Globus pallidus (tissue), 1 donor: ENCODE measurements around the gene ATP2A3.

Experiments
- DNase-seq: peaks from one replicate; pipeline ENCODE4 v3.0.0-alpha.2; 2015; ENCODE audit warnings: low spot score

Gene ATP2A3

GRCh38 chr17:3890082-3890877 lies 74.0 kb downstream of the ATP2A3 start:
- no peak for DNase-seq

- DNase-seq: no peak
Observed at GRCh38 chr17:3889325-3890012, 74.8 kb downstream of the ATP2A3 start.

GRCh38 chr17:3888343-3889171 lies 75.7 kb downstream of the ATP2A3 start:
- no peak for DNase-seq

GRCh38 chr17:3887804-3888203 lies 76.4 kb downstream of the ATP2A3 start:
- no peak for DNase-seq

- DNase-seq: no peak
Observed at GRCh38 chr17:3887394-3887793, 76.8 kb downstream of the ATP2A3 start.

GRCh38 chr17:3886776-3887175 lies 77.5 kb downstream of the ATP2A3 start:
- DNase-seq: peak; percentile 58

GRCh38 chr17:3885970-3886369 lies 78.3 kb downstream of the ATP2A3 start:
- DNase-seq: no peak

GRCh38 chr17:3885271-3885670 lies 79.0 kb downstream of the ATP2A3 start:
- no peak for DNase-seq

GRCh38 chr17:3884188-3884587 lies 80.0 kb downstream of the ATP2A3 start:
- DNase-seq: no peak

- no peak for DNase-seq
Observed at GRCh38 chr17:3882276-3882675, 82.0 kb downstream of the ATP2A3 start.

GRCh38 chr17:3880983-3881382 lies 83.3 kb downstream of the ATP2A3 start:
- no peak for DNase-seq

- DNase-seq: no peak
Observed at GRCh38 chr17:3879591-3880417, 84.4 kb downstream of the ATP2A3 start.

- no peak for DNase-seq
Observed at GRCh38 chr17:3879186-3879585, 85.1 kb downstream of the ATP2A3 start.

- no peak for DNase-seq
Observed at GRCh38 chr17:3877220-3877619, 87.0 kb downstream of the ATP2A3 start.

- DNase-seq: no peak
Observed at GRCh38 chr17:3875317-3875716, 88.9 kb downstream of the ATP2A3 start.
